Measurements from ENCODE around the gene CPED1.

Gene CPED1

GRCh38 chr7:121323515-121324302 is 335.2 kb downstream of the CPED1 start:
- no peak for DNase-seq (ENCODE audit: low read depth)

- DNase-seq (ENCODE audit: low read depth) = no peak
Measured at GRCh38 chr7:121327671-121328070, 339.2 kb downstream of the CPED1 start.

- DNase-seq (ENCODE audit: low read depth) = no peak
Measured at GRCh38 chr7:121328508-121329190, 340.1 kb downstream of the CPED1 start, which contains the start of gene WNT16. TSS of gene WNT16 (plus strand) at chr7:121329000. CDS start at chr7:121329293, 293 bp downstream.

GRCh38 chr7:121329191-121330052 is 340.9 kb downstream of the CPED1 start:
- DNase-seq (ENCODE audit: low read depth) = no peak

- no peak for DNase-seq (ENCODE audit: low read depth)
Measured at GRCh38 chr7:121330053-121330833, 341.7 kb downstream of the CPED1 start.

- no peak for DNase-seq (ENCODE audit: low read depth)
Measured at GRCh38 chr7:121331048-121331447, 342.5 kb downstream of the CPED1 start.

- DNase-seq (ENCODE audit: low read depth) = no peak
Measured at GRCh38 chr7:121331574-121331973, 343.1 kb downstream of the CPED1 start.

GRCh38 chr7:121334376-121334775 is 345.9 kb downstream of the CPED1 start:
- DNase-seq (ENCODE audit: low read depth) = no peak

- no peak for DNase-seq (ENCODE audit: low read depth)
Measured at GRCh38 chr7:121334875-121335648, 346.6 kb downstream of the CPED1 start.

GRCh38 chr7:121336579-121336978 is 348.1 kb downstream of the CPED1 start:
- no peak for DNase-seq (ENCODE audit: low read depth)

- peak; percentile 31 for DNase-seq (ENCODE audit: low read depth)
Measured at GRCh38 chr7:121337398-121337797, 348.9 kb downstream of the CPED1 start.

GRCh38 chr7:121339082-121339481 is 350.6 kb downstream of the CPED1 start:
- DNase-seq (ENCODE audit: low read depth) = no peak

GRCh38 chr7:121341933-121342332 is 353.4 kb downstream of the CPED1 start:
- no peak for DNase-seq (ENCODE audit: low read depth)

GRCh38 chr7:121342631-121343030 is 354.1 kb downstream of the CPED1 start:
- DNase-seq (ENCODE audit: low read depth) = no peak

GRCh38 chr7:121343302-121343701 is 354.8 kb downstream of the CPED1 start:
- no peak for DNase-seq (ENCODE audit: low read depth)

- DNase-seq (ENCODE audit: low read depth) = no peak
Measured at GRCh38 chr7:121344093-121344492, 355.6 kb downstream of the CPED1 start.

- no peak for DNase-seq (ENCODE audit: low read depth)
Measured at GRCh38 chr7:121344497-121344896, 356.0 kb downstream of the CPED1 start.

Measured in stromal cell of bone marrow (primary cell).